Measurements from ENCODE around the gene SLC12A7. TPM values are rescaled to one million over a fixed set of nuclear protein-coding genes. Genes with fewer than 3 reads are reported as not detected.

Gene SLC12A7
- total and polyA plus RNA-seq, 2 of the 13 experiments (the other 11 are each of a cell fraction or from before 2014, with no cell fraction given): 14.0 to 18.5 TPM

GRCh38 chr5:1103505-1104326, 8.1 kb downstream of the SLC12A7 start (continued):
- TF ChIP-seq ZBTB10 (CRISPR knock-in tag; IDR thresholded peaks at IDR 0.05; ENCODE audit: borderline replicate concordance) (no peak), MED1 (CRISPR knock-in tag; IDR thresholded peaks at IDR 0.05) (peak; percentile 48), EED (CRISPR knock-in tag; IDR thresholded peaks at IDR 0.05) (no peak), KDM5A (IDR thresholded peaks at IDR 0.05; ENCODE audit: borderline replicate concordance, low read length) (no peak), ZHX1 (CRISPR knock-in tag; IDR thresholded peaks at IDR 0.05; ENCODE audit: low read depth) (0 out of 2 replicates have a peak, but pooled peaks have one; percentile 24), ZNF747 (CRISPR knock-in tag; IDR thresholded peaks at IDR 0.05; ENCODE audit: borderline replicate concordance) (no peak), ZNF761 (CRISPR knock-in tag; conservative IDR thresholded peaks at IDR 0.05) (no peak), STAG1 (CRISPR knock-in tag; IDR thresholded peaks at IDR 0.05) (no peak), ZNF501 (CRISPR knock-in tag; IDR thresholded peaks at IDR 0.05) (0 out of 2 replicates have a peak, but pooled peaks have one; percentile 24), USF2 (IDR thresholded peaks at IDR 0.05; ENCODE audit: low read depth, low read length) (peak; percentile 62), USF2 (CRISPR knock-in tag; IDR thresholded peaks at IDR 0.05; ENCODE audit: borderline replicate concordance) (peak; percentile 76; the same call in 1 of the 2 replicates), ESRRA (CRISPR knock-in tag; IDR thresholded peaks at IDR 0.05; ENCODE audit: low read depth) (no peak), MXD1 (CRISPR knock-in tag; IDR thresholded peaks at IDR 0.05) (peak; percentile 36; the same call in 1 of the 2 replicates), POLR2A (IDR thresholded peaks at IDR 0.05; ENCODE audit: insufficient read depth in 1 of 2, low read depth in 2 of 2, low read length in 2 of 2) (peak in 1 of 2 experiments; percentile 20; a peak in 1 of 4 replicates), ZNF883 (CRISPR knock-in tag; IDR thresholded peaks at IDR 0.05; ENCODE audit: not compliant biosample characterization) (peak; percentile 13), ATM (IDR thresholded peaks at IDR 0.05; ENCODE audit: borderline replicate concordance) (no peak), ZFP90 (CRISPR knock-in tag; IDR thresholded peaks at IDR 0.05; ENCODE audit: borderline replicate concordance) (0 out of 2 replicates have a peak, but pooled peaks have one; percentile 40), ZBTB38 (CRISPR knock-in tag; IDR thresholded peaks at IDR 0.05) (peak; percentile 31; the same call in 1 of the 2 replicates), ZBTB2 (CRISPR knock-in tag; IDR thresholded peaks at IDR 0.05; ENCODE audit: low read depth) (no peak)
